Measurements from ENCODE around the gene DCST1. TPM values are rescaled to one million over a fixed set of nuclear protein-coding genes. Genes with fewer than 3 reads are reported as not detected.
"Not testable (repeated sequence)": the region's sequence is repeated elsewhere in the genome, so short reads cannot be mapped to it uniquely, and the experiment has no call there.

The DCST1 gene
- total and polyA plus RNA-seq, 9 donors: 0.10 to 0.30 (median 0.16) TPM; not detected in 1

- Histone ChIP-seq H3K4me3 (ENCODE audit: low read length) (no peak overlapping the region), H3K27ac (ENCODE audit: low read length) (no peak overlapping the region), H3K4me1 (ENCODE audit: control insufficient read depth, insufficient read depth, low read length) (peaks cover 8% of the 10 kb centered on the region), H3K27me3 (ENCODE audit: control insufficient read depth, insufficient read depth, low read length) (no peaks in the 10 kb centered on the region), H3K36me3 (ENCODE audit: control insufficient read depth, insufficient read depth, low read length) (peaks cover 14% of the 10 kb centered on the region), H3K9me3 (replicated peaks; ENCODE audit: control insufficient read depth, low read depth, low read length) (no peaks in the 10 kb centered on the region)
- DNase-seq: no peak
- 60% methylated on average over 3 of the region's 3 CpGs for WGBS (ENCODE audit: insufficient coverage)
Measured at GRCh38 chr1:154994591-154994990, 39.0 kb upstream of the DCST1 start.

- not testable (repeated sequence) for H3K9me3 ChIP-seq (replicated peaks; ENCODE audit: control insufficient read depth, low read depth, low read length); H3K27me3 ChIP-seq (ENCODE audit: control insufficient read depth, insufficient read depth, low read length); H3K27ac ChIP-seq (ENCODE audit: low read length); H3K4me3 ChIP-seq (ENCODE audit: low read length); H3K36me3 ChIP-seq (ENCODE audit: control insufficient read depth, insufficient read depth, low read length)
- H3K4me1 ChIP-seq (ENCODE audit: control insufficient read depth, insufficient read depth, low read length): peaks cover 17% of the 10 kb centered on the region
- DNase-seq: peak; percentile 76
- WGBS (ENCODE audit: insufficient coverage): no CpG with 5 or more reads among the region's 13 CpGs
Measured at GRCh38 chr1:154995301-154995983, 38.2 kb upstream of the DCST1 start.

GRCh38 chr1:154996966-154997701 lies 36.5 kb upstream of the DCST1 start:
- Histone ChIP-seq H3K4me1 (ENCODE audit: control insufficient read depth, insufficient read depth, low read length) (peaks cover 27% of the 10 kb centered on the region), H3K9me3 (replicated peaks; ENCODE audit: control insufficient read depth, low read depth, low read length) (no peaks in the 10 kb centered on the region), H3K36me3 (ENCODE audit: control insufficient read depth, insufficient read depth, low read length) (no peaks in the 10 kb centered on the region), H3K27ac (ENCODE audit: low read length) (no peak overlapping the region), H3K27me3 (ENCODE audit: control insufficient read depth, insufficient read depth, low read length) (no peaks in the 10 kb centered on the region), H3K4me3 (ENCODE audit: low read length) (no peak overlapping the region)
- WGBS (ENCODE audit: insufficient coverage): 89% methylated on average over 10 of the region's 15 CpGs
- DNase-seq: no peak

- Histone ChIP-seq H3K4me1 (ENCODE audit: control insufficient read depth, insufficient read depth, low read length) (peaks cover 33% of the 10 kb centered on the region), H3K4me3 (ENCODE audit: low read length) (no peak overlapping the region), H3K36me3 (ENCODE audit: control insufficient read depth, insufficient read depth, low read length) (no peaks in the 10 kb centered on the region), H3K27me3 (ENCODE audit: control insufficient read depth, insufficient read depth, low read length) (no peaks in the 10 kb centered on the region), H3K27ac (ENCODE audit: low read length) (no peak overlapping the region), H3K9me3 (replicated peaks; ENCODE audit: control insufficient read depth, low read depth, low read length) (no peaks in the 10 kb centered on the region)
- DNase-seq: no peak
- 72% methylated on average over 8 of the region's 16 CpGs for WGBS (ENCODE audit: insufficient coverage)
Measured at GRCh38 chr1:154998201-154998780, 35.3 kb upstream of the DCST1 start.

GRCh38 chr1:154998818-154999570 lies 34.6 kb upstream of the DCST1 start:
- Histone ChIP-seq H3K27me3 (ENCODE audit: control insufficient read depth, insufficient read depth, low read length) (no peaks in the 10 kb centered on the region), H3K36me3 (ENCODE audit: control insufficient read depth, insufficient read depth, low read length) (no peaks in the 10 kb centered on the region), H3K27ac (ENCODE audit: low read length) (peak overlapping the region; percentile 96), H3K9me3 (replicated peaks; ENCODE audit: control insufficient read depth, low read depth, low read length) (no peaks in the 10 kb centered on the region), H3K4me1 (ENCODE audit: control insufficient read depth, insufficient read depth, low read length) (peaks cover 39% of the 10 kb centered on the region), H3K4me3 (ENCODE audit: low read length) (peak overlapping the region; percentile 86)
- DNase-seq: peak; percentile 86
- WGBS (ENCODE audit: insufficient coverage): 11% methylated on average over 18 of the region's 40 CpGs

GRCh38 chr1:154999571-155000410 lies 33.8 kb upstream of the DCST1 start:
- H3K27ac ChIP-seq (ENCODE audit: low read length): peak overlapping the region; percentile 96
- H3K4me3 ChIP-seq (ENCODE audit: low read length): peak overlapping the region; percentile 86
- DNase-seq: no peak
- WGBS (ENCODE audit: insufficient coverage): under 1% methylated on average over 39 of the region's 50 CpGs
- no peaks in the 10 kb centered on the region for H3K36me3 ChIP-seq (ENCODE audit: control insufficient read depth, insufficient read depth, low read length)
- H3K4me1 ChIP-seq (ENCODE audit: control insufficient read depth, insufficient read depth, low read length): peaks cover 47% of the 10 kb centered on the region
- no peaks in the 10 kb centered on the region for H3K27me3 ChIP-seq (ENCODE audit: control insufficient read depth, insufficient read depth, low read length)
- H3K9me3 ChIP-seq (replicated peaks; ENCODE audit: control insufficient read depth, low read depth, low read length): no peaks in the 10 kb centered on the region

GRCh38 chr1:155000411-155000725 lies 33.3 kb upstream of the DCST1 start:
- peak; percentile 62 for DNase-seq
- Histone ChIP-seq H3K9me3 (replicated peaks; ENCODE audit: control insufficient read depth, low read depth, low read length) (no peaks in the 10 kb centered on the region), H3K27me3 (ENCODE audit: control insufficient read depth, insufficient read depth, low read length) (no peaks in the 10 kb centered on the region), H3K36me3 (ENCODE audit: control insufficient read depth, insufficient read depth, low read length) (no peaks in the 10 kb centered on the region), H3K27ac (ENCODE audit: low read length) (peak overlapping the region; percentile 96), H3K4me1 (ENCODE audit: control insufficient read depth, insufficient read depth, low read length) (peaks cover 51% of the 10 kb centered on the region), H3K4me3 (ENCODE audit: low read length) (peak overlapping the region; percentile 86)
- 0% methylated on average over 6 of the region's 13 CpGs for WGBS (ENCODE audit: insufficient coverage)

- WGBS (ENCODE audit: insufficient coverage): under 1% methylated on average over 19 of the region's 43 CpGs
- no peaks in the 10 kb centered on the region for H3K9me3 ChIP-seq (replicated peaks; ENCODE audit: control insufficient read depth, low read depth, low read length)
- H3K4me1 ChIP-seq (ENCODE audit: control insufficient read depth, insufficient read depth, low read length): peaks cover 56% of the 10 kb centered on the region
- peak overlapping the region; percentile 86 for H3K4me3 ChIP-seq (ENCODE audit: low read length)
- no peaks in the 10 kb centered on the region for H3K27me3 ChIP-seq (ENCODE audit: control insufficient read depth, insufficient read depth, low read length)
- H3K36me3 ChIP-seq (ENCODE audit: control insufficient read depth, insufficient read depth, low read length): no peaks in the 10 kb centered on the region
- DNase-seq: peak; percentile 97
- H3K27ac ChIP-seq (ENCODE audit: low read length): peak overlapping the region; percentile 96
Measured at GRCh38 chr1:155000726-155001424, 32.7 kb upstream of the DCST1 start.

- no peak for DNase-seq
- H3K4me1 ChIP-seq (ENCODE audit: control insufficient read depth, insufficient read depth, low read length): peaks cover 61% of the 10 kb centered on the region
- peak overlapping the region; percentile 86 for H3K4me3 ChIP-seq (ENCODE audit: low read length)
- no peaks in the 10 kb centered on the region for H3K27me3 ChIP-seq (ENCODE audit: control insufficient read depth, insufficient read depth, low read length)
- H3K9me3 ChIP-seq (replicated peaks; ENCODE audit: control insufficient read depth, low read depth, low read length): no peaks in the 10 kb centered on the region
- 0% methylated on average over 4 of the region's 11 CpGs for WGBS (ENCODE audit: insufficient coverage)
- no peaks in the 10 kb centered on the region for H3K36me3 ChIP-seq (ENCODE audit: control insufficient read depth, insufficient read depth, low read length)
- peak overlapping the region; percentile 96 for H3K27ac ChIP-seq (ENCODE audit: low read length)
Measured at GRCh38 chr1:155001425-155001674, 32.3 kb upstream of the DCST1 start.

Measured in muscle of leg (tissue), 11 donors.